NCI-H69 (cell line): ENCODE results near the gene ZNF738.
"Not testable (repeated sequence)": the region's sequence is repeated elsewhere in the genome, so short reads cannot be mapped to it uniquely, and the experiment has no call there.

Source experiments
- DNase-seq: peaks from one replicate; lab custom pipeline; 2025; lab: John Stamatoyannopoulos, UW

The ZNF738 gene

GRCh38 chr19:21358768-21359451 is at the start of gene ZNF738:
ZNF738 (plus strand) TSS chr19:21359000; CDS start chr19:21359141, 141 bp downstream.
- DNase-seq, result peak; percentile 97

- DNase-seq, result not testable (repeated sequence)
Measured at GRCh38 chr19:21312807-21313206, 46.0 kb upstream of the ZNF738 start.

DNA sequence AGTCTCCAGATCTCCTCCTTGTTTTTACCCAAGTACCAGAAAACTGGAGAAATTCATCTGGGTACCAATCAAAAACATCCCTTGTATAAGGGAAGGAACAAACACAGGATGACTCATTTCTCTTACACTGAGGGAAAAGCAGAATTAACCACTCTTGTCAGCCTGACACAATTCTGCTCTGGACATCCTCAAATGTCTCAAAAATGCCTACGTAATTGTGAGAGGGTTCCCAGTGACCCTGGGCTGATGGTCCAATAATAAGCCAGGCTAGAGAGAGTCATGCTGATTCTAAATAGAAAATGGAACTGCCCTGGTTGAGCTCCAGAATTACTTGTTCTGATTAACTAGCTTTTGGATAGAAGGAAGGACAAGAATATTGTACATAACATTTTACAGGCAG is 44.1 kb upstream of the ZNF738 start:
- no peak for DNase-seq

DNA sequence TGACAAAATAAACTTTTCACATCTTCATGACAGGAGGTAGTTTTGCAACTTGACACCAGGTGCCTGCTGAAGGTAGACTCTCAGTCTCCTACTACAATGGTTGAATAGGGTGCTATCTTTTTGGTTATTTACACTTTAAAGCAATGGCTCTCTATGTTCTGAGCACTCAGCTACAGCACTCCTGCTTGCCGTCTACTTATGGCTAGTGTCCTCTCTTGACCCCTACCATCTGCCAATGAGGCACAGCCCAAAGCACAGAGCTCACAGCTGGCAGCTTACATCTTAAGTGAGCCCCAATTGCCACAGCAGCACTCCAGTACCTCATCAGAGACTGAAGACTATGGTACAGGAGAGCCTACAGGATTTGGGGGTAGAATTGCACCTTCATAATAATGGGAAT is 41.0 kb upstream of the ZNF738 start:
- peak; percentile 77 for DNase-seq

DNA sequence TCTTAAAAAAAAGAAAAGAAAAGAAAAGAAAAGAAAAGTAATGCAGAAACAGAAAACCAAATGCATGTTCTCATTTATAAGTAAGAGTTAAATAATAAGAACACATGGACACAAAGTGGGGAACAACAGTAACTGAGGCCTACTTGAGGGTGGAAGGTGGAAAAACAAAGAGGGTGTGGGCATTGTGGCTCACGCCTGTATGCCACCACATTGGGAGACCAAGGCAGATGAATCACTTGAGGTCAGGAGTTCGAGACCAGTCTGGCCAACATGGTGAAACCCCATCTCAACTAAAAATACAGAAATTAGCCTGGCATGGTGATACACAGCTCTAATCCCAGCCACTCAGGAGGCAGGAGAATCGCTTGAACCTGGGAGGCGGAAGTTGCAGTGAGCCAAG is 37.7 kb upstream of the ZNF738 start:
- DNase-seq, result no peak

DNA sequence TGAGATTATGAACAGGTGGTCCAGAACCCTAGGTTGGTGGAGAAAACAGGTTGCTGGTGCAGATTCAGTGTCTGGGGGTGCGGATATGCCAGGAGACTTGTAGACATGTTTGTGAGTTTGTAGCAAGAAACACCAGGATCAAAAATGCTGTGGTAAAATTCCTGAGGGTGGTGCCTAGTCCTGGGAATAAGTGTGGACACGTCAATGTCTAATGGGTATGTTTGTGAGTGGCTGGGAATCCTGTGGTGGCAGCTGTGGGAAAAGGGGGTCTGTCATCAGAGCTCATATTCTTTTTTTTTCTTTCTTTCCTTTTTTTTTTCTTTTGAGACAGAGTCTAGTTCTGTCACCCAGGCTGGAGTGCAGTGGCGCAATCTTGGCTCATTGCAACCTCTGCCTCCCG is 36.8 kb upstream of the ZNF738 start:
- no peak for DNase-seq

- no peak for DNase-seq
Measured at GRCh38 chr19:21322528-21322927, 36.3 kb upstream of the ZNF738 start.

DNA sequence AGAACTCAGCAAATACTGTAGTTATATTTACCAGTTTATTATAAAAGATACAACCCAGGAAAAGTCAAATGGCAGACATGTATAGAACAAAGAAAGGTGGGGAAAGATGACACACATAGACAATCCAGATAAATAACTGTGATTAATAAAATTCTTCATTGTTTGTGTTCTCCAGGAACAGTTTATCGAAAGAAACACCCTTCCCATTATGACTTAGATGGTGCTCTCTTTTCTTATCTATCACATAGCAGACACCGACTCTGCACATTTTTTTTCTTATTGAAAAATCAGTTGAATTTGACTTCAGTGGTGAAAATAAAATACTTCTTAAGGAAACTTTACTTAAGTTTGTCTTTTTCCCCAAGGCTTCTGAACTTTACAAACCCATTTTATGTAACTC is 35.8 kb upstream of the ZNF738 start:
- no peak for DNase-seq

DNA sequence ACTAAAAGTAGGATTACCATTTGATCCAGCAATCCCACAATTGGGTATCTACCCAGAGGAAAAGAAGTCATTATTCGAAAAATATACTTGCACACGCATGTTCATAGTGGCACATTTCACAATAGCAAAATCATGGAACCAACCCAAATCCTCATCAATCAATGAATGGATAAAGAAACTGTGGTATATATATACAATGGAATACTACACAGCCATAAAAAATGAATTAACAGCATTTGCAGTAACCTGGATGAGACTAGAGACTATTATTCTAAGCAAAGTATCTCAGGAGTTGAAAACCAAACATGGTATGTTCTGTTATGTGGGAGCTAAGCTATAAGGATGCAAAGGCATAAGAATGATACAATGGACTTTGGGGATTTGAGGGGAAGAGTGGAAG is 32.6 kb upstream of the ZNF738 start:
- no peak for DNase-seq

DNA sequence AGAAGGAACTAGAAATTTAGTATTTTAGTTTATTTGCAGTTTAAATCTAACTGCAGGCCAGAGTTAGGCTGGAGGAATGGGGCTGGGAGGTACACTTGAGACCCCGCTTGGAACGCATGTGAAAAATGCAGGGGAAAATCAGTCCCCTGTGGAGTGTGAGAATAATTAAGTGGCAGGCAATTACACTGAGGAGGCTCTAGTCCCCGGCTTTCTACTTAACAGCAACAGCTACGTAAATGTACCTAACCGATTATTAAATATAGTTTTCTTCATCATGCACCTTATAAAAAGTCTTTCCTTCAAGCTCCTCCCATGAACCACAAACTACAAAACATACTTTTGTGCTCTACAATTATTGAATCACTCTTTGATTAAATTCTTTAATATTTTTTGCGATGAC is 30.4 kb upstream of the ZNF738 start:
- DNase-seq, result peak; percentile 82

DNA sequence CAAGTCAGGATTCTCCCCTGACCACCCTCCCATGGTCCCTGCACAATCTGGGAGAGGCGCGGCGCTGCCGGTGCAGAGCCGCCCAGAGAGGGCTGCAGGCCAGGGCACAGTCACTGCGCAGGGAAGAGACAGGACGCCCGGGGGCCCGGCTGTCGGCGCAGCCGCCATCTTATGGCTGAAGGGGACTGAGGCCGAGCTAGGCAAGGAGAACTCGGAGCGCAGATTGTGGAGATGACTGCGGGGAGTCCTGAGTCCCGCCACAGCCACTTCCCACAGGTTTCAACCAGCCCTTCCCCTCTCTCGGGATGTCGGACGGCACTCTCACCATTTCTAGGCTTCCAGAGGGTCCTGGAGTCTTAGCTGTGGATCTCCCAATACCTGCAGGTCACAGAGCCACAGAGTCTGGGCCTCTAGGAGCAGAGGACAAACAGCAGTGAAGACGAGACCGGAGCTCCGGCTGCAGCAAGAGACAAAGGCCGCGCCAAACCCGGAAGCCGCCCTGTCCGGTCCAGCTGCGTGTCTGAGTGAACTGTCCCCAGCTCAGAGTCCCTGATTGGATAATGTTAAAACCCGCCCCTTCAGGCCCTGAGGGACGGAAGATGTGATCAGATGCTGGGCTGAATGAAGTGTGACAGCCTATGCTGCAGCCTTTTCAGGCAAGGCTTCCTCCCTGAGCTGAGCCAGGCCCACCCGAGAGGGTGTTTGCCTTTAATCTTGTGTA is 29.8 kb upstream of the ZNF738 start, which contains the start of gene ZNF708:
TSS of gene ZNF708 (minus strand) at position 526 of the 721 bp plus-strand sequence. CDS start at position 328, 198 bp downstream.
- DNase-seq, result peak; percentile 98

- peak; percentile 3 for DNase-seq
Measured at GRCh38 chr19:21335721-21336120, 23.1 kb upstream of the ZNF738 start.

- DNase-seq, result not testable (repeated sequence)
Measured at GRCh38 chr19:21344841-21345240, 14.0 kb upstream of the ZNF738 start.

DNA sequence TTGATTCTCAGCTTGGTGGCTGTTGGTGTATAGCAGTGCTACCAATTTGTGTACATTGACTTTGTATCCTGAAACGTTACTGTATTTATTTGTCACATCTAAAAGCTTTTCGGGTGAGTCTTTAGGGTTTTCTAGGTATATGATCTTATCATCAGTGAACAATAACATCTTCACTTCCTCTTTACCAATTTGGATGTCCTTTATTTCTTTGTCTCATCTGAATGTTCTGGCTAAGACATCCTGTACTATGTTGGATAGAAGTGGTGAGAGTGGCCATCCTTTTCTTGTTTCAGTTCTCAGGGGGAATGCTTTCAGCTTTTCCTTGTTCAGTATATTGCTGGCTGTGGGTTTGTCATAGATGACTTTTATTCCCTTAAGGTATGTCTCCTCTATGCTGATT is 6.0 kb upstream of the ZNF738 start:
- no peak for DNase-seq

- DNase-seq, result no peak
Measured at GRCh38 chr19:21362291-21362690, 3.5 kb downstream of the ZNF738 start.

DNA sequence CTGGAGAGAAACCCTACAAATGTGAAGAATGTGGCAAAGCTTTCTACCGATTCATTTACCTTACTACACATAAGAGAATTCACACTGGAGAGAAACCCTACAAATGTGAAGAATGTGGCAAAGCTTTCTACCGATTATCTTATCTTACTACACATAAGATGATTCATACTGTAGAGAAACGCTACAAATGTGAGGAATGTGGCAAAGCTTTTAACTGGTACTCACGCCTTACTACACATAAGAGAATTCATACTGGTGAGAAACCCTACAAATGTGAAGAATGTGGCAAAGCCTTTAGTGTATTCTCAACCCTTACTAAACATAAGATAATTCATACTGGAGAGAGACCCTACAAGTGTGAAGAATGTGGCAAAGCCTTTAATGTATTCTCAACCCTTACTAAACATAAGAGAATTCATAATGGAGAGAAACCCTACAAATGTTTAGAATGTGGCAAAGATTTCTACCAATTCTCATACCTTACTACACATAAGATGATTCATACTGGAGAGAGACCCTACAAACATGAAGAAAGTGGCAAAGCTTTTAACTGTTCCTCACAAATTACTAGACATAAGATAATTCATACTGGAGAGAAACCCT is 25.3 kb downstream of the ZNF738 start:
- no peak for DNase-seq

- DNase-seq, result no peak
Measured at GRCh38 chr19:21396121-21396520, 37.3 kb downstream of the ZNF738 start.

DNA sequence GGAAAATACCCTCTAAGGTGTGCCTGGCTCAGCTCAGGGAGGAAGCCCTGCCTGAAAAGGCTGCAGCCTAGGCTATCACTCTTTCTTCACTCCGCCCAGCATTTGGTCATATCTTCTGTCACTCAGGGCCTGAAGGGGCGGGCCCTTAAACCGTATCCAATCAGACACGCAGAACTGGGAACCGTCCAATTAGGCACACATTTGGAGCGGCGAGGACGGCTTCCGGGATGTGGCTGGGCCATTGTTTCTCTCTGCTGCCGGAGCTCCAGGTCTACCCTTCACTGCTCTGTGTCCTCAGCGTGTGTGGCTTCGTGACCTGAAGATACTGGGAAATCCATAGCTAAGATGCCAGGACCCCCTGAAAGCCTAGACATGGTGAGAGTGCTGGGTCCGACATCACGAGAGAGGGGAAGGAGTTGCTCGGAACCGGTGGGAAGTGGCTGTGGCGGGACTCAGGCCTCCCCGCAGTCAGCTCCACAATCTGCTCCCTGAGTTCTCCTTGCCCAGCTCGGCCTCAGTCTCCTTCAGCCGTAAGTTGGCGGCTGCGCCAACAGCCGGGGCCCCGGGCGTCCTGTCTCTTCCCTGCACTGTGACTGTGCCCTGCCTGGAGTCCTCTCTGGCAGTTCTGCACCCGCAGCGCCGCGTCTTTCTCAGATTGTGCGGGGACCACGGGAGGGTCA is 38.2 kb downstream of the ZNF738 start, which contains the start of gene ZNF493:
TSS of gene ZNF493 (plus strand) at position 241 of the 680 bp plus-strand sequence. CDS start at position 346, 105 bp downstream.
- peak; percentile 98 for DNase-seq

DNA sequence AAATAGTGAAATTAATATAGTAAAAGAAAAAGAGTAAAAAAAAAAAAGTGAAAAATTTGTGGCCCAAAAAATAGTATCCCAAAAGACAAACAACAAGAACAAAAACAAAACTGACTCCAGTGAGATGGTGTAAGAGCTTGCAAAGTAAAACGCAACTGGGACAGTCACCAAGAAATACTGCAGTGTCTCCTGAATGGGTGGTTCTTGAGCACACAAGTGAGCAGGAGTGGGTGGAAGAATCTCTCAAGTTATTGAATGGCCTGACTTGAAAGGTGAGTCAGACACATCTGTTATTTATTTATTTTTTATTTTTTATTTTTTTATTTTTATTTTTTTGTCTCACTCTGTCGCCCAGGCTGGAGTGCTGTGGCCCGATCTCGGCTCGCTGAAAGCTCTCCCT is 40.1 kb downstream of the ZNF738 start:
- no peak for DNase-seq

DNA sequence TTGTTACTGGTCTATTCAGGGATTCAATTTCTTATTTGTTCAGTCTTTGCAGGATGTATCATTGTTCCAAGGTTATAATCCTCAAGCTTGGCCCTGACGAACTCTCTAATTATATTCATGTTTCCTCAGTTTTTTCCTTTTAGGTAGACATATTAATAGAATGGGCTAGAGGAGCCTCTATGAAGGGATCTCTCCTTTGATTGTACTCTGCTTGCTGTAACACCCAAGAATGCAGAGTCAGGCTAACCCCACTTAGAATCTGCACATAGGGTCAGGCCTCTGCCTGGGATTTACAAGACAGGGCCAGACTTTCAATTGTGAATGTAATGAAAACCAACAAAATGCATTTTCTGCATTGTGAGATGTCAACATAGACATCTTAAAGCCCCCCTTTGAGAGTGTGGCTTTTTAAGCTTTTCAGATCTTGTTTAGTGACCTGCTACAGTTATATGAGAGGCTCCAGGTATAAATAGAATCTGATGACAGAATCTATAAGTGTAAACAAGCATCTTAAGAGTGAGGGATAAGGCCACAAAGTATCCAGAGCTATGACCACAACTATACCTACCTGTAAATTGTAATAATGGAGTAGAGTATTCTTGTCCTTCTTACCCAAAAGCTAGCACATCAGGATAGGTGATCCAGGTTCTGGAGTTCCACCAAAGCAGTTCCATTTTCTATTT is 43.6 kb downstream of the ZNF738 start:
- no peak for DNase-seq

DNA sequence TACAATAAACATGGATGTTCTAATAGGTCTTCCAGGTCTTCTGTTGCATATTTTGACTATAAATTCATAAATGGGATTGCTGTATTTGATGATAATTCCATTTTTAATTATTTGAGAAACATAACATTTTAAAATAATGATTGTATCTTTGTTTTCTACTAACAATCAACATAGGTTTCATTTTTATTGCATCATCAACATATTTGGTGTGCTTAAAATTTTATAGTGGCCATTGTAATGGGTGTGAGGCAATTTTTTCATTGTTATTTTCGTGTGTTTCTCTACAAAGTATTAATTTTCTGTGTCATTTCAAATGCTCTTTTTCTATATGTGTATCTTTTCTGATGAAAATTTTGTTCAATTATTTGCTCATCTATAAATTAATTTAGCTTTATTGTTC is 51.4 kb downstream of the ZNF738 start:
- no peak for DNase-seq

DNA sequence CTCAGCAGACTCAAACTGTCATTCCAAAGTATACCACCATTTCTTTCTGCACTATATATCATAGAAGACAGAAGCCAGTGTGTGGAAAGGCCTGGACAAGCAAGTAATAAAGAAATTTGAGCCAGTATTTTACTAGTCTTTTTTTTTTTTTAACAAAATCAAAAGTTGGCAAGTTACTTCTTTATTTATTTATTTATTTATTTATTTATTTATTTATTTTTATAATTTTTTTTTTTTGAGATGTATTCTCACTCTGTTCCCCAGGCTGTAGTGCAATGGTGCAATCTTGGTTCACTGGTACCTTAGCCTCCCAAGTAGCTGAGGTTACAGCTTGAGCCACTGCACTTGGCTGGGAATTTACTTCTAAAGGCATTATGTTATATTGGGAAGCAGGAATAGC is 63.4 kb downstream of the ZNF738 start:
- no peak for DNase-seq
